ENCODE data around the gene ACOX3.

GRCh38 chr4:8332891-8333331 is 107.6 kb downstream of the ACOX3 start:
- no peak for TF ChIP-seq POLR2A (IDR thresholded peaks at IDR 0.05; ENCODE audit: low read length)
- TF ChIP-seq GATA1 (IDR thresholded peaks at IDR 0.05; ENCODE audit: low read depth, low read length): no peak

All from erythroblast (primary cell).